Measurements from ENCODE around the gene FAM193B.
"Not testable (repeated sequence)": the region's sequence is repeated elsewhere in the genome, so short reads cannot be mapped to it uniquely, and the experiment has no call there.

Gene FAM193B

DNA sequence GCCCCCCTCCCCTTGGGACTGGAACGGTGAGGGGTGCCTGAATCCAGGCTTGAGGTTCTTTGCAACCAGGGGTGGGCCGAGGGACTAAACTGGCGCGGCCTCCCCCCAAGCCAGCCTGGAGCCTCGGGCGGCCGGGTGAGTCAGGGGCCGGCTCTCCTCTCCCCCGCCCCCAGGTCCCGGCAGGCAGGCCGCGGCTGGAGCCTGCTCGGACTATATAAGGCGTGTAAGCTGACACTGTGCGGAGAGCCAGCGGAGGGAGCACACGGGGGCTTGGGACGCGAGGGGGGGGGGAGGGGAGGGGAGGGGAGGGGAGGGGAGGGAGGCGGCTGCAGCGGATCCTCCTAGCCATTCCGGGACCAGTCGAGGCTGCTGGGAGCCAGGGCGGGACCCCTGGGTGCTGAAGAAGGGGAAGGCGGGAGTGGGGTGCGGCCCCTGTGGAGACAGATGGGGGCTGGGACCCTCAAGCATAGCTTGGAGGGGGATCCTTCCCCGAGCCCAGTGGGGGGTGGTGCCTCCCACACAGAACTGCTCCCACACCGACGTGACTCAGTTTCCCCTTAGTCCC lies 57.6 kb downstream of the FAM193B start:
- no peak for DNase-seq

DNA sequence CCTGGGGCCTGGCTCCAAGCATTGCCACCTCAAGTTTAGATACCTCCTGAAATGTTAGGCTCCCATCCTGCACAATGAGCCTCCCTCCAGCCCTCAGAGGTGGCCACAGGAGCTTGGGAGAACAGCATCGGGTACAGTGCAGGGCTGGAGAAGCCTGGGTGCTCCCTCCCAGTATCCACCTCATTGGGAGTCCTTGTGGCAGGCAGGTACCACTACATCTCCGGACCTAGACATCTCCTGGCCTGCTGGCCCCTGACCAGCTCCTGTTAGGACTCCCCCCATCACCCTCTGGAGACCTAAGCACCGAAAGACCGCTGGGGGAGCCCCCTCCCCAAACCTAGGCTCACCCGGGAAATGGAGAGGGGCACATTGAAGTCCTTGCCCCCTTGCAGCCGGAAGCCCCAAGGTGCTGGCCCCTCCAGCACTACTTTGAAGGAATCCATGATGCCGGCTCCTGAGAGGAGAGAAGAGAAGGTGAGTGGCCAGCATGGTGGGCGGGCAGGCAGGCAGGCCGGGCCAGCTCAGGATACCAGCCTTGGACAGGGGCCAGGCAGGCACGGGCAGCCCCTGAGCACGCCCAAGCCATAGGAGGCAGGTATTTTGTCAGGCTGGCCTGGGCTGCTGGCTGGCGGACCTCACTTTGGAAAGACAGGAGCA lies 58.2 kb downstream of the FAM193B start:
- no peak for DNase-seq

DNA sequence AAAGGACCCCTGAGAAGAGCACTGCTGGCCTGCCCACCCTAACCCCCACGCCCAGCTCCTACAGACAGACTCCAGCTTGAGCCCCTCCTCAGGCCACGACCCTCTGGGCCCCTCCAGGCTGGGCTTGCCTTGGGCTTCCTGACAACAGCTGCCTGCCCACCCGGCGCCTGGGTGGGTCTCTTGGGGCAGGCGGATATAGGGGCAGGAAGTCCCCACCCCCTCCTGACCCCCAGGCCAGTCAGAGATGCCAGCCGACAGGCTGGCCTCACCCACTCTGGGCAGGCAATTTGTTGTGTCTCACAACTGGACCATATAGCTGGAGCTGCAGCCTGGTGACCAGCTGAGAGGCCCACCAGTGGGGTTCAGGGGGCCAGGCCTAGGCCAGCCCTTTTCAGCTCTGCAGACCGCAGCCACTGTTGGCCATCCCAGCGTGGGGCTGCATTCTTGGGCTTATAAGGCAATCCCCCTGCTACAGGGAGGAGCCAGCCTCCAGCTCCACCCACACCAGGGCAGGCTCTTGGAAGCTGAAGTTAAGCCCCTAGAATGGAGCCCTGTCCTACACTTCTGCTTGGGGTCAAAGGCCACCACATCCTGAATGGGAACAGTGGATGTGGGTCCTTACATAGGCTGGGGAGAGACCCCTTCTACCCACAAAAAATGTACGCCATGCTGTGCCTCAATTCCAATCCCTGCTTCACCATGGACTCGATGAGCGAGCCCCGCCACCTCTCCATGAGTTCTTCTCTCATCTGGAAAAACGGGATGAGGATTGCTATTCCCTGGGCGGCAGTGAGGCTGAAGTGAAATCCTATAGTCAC lies 58.9 kb downstream of the FAM193B start:
- DNase-seq: no peak

DNA sequence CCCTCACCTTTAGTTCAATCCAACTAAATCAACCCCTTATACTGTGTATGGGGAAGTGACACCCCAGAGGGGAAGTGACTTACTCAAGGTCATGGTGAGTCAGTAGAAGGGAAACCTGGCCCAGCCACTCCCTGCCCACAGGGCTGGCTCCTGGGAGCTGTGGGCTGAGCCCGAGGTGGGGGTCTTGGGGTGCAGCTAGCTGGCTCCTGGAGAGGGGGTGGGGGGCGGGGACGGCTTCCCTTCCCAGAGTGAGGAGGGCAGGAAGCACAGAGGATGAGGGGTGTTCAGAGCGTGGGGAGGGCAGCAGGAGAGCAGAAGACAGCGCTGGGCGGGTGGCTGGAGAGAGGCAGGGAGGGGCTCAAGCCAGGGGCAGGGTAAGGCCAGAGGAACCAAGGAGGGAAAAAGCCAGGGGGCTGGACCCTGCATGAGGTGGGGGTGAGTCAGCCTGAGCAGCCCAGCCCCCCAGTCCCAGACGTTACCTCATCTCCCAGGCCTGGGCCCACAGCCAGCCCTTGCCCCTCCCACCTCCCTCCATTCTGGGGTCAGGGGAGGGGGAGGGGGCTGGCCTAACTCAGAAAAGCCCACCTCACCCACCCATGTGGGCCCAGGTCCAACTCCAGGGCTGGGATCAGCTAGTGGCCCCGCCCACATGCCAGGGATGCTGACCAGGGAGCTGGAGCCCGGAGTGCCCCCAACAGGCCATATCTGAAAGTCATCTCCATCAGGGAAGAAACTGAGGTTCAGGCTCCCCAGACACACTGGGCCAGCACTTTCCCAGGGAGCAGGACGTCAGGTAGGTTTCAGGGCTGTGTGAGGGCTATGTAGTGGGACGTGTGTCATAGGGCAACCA lies 59.8 kb downstream of the FAM193B start:
- DNase-seq: peak; percentile 55

DNA sequence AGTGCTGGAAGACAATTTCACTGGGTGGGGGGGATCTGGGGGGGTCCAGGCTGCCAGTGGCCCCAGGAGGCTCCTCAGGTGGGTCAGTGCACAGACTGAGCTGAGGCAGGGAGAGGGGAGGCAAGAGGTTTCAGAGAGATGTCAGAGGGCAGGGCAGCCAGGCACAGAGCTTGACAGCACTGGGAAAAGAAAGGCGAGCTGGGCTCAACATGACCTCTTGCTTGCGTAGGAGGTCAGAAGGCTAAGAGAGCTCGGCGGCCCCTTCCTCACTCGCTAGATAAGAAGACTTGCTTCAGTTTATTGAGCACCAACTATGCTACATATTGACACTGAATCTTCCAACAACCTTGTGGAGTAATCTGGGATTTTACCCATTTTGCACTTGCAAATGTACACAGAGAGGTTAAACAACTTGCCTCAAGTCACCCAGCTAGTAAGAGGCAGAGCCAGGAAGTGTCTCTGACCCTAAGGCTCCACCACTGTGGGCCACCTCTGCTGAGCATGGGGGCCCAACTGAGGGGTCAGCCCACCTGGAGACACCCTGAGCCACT lies 60.5 kb downstream of the FAM193B start:
- no peak for DNase-seq

DNA sequence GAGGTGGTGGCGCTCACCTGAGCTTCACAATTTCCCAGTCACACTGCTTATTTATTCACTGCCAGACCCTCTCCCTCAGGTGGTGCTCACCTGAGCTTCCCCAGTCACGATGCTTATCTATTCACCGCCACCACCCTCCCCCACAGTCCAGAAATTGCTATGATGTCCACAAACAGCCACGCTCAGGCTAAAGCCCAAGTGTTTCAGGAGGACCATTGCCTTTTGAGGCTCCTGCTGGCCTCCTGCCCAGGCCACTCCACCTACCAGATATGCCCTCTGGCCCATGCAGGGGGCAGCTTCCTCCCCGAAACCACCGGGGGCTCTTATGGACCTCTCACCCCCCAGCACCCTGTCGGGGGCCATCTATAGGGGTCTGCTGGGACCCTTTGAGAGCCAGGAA lies 61.5 kb downstream of the FAM193B start:
- no peak for DNase-seq

DNA sequence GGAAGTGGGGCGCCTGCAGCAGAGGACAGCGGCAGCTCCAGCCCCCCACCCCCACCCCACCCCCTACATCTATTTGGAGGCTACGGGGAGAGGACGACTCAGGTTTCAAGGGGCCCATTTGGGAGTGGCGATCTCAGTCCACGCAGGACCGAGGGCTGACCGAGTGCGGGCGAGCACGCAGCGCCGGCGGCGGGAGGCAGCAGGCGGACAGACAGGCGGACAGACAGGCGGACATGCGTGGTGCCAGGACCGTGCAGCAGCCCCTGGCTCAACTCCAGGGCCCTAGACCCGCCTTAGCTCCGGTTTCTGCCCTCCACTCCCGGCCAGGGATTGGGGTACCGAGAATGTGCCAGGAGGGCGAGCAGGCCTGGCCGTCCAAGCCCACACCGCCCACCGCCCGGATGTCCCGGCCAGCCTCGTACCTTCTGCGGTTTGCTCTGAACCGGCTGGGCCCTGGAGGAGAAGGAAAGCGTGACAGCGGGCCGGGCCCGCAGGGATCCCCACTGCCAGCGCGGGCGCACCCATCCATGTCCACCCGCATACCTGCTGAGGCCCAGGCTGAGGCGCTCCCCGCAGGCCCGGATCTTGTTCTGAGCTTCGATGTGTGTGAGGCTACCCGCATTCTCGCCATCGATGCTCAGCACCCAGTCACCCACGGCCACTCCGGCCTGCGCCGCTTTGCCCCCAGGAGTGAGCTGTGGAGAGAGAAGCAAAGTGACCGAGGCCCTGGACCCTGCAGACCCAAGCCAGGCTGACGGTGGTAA lies 62.2 kb downstream of the FAM193B start:
- no peak for DNase-seq

DNA sequence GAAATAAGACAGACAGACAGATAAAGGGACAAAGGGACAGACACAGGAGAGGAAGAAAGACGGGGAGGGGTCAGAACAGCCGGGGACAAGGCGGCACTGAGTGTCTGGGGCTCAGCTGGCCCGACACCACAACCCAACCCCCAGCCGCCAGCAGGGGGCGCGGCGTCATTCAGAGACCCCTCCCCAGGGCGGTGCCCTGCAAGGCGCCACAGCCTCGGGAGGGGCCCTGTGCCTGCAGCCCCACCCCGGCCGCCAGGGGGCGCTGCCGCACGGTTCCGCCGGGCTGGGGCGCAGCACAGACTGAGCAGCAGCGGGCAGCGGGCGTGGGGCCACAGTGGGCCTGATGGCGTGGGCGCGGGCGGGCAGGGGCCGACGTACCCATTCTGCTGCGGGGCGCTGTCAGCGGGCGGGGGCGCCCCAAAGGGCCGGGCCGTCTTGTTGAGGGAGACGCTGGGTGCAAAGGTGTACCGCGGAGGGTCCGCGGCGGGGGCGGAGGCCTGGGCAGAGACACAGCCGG lies 62.9 kb downstream of the FAM193B start:
- DNase-seq: peak; percentile 70

DNA sequence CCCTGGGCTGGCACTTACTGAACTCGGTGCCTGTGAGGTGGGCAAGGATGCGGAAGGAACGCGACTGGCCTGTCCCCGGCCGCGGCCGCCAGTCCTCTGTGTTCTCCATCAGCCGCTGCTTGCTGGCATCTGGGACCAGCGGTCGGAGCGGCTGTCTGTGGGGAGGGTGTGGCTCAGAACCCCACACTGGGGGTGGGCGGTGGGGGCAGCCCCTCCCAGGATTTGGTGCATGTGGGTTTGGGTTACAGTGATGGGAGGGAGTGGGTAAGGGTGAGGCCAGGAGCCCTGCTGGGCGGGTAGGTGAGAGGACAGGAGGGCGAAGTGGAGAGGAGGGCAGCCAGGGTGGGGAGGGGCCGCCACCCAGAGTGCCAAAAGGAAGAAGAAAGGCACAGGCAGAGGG lies 63.4 kb downstream of the FAM193B start:
- DNase-seq: no peak

DNA sequence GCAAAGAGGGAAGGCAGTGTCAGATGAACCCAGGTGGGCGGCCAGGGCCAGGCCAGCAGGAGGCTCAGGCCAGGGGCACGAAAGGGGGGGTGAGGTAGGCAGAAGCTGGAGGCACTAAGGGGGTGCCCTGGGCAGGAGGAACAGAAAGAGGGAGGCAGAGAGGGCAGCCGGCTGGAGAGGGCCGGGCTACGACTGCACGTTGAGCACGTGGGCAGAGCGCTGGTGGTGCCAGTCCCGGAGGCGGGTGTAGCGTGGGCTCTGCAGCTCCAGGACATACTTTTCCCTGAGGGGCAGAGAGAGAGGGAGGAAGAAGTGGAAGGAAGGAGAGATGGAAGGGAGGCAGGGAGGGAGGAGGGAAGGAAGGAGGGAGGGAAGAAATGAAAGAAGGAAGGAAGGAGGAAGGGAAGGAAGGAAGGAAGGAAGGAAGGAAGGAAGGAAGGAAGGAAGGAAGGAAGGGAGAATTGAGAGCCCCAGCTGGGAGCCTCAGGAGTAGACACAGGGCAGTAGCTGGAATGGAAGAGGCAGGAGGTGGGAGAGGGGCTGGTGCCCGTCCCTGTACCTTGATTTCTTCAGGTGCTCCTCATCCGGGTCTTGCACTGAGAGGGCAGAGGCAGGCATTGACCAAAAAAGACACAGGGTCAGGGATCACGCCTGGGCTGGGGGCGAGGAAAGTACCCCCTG lies 63.9 kb downstream of the FAM193B start:
- no peak for DNase-seq

DNA sequence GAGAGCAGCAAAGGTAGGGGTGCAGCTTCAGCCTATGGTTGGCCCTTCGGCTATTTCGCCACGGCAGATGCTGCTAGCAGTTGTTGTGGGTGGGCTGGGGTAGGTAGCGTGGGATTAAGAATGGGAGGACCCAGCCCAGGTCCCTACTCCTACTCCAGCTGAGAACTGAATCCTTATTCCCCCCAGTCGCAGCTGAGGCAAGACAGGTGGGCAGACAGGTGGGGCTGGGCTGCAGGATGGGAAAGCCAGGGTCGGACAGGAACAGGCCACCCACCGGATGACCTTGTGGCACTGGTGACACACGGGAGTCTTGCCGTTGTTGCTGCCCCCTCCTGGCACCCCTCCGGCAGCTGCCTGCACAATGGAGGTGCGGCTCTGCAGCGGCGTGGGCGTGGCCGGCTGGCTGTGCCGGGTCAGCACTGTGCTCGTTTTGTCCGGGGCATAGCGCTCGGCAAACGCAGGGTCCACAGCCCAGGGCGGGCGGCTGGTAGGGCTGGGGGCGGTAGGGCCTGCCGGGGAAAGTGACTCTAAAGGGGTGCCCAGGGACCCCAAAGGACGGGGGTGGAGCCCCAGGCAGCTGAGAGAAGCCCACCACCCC lies 65.1 kb downstream of the FAM193B start:
- DNase-seq: no peak

DNA sequence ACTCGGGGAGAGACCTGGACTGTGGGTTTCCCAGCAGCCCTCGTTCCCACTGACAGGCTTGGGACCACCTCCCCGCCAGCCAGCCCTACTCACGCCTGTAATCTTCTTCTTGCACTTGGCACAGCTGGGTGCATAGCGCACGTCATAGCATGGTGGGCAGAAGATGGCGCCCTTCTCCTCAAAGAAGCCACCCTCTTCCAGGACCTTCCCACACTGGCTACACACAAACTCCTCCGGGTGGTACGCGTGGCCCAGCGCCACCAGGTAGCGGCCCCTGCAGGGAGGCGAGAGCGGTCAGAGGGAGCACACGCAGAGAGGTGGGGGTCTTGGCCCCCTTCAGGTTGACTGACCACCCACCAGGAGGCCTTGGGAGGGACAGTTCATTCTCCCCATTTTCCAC lies 66.4 kb downstream of the FAM193B start:
- DNase-seq: no peak

DNA sequence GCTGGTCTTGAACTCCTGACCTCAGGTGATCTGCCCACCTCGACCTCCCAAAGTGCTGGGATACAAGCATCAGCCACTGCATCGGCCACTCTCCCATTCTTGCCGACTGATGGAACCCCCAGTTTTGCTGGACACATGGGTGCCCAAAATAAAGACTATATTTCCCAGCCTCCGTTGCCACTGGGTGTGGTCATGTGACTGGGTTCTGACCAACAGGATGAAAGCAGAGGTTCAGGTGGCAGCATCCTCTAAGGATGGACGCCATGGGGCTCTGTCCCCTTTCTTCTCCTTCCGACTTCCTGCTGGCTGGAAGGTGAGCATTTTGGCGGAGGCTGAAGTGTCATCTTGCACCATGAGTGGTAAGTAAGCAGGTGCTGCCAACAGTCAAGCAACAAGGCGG lies 67.2 kb downstream of the FAM193B start:
- DNase-seq: no peak

DNA sequence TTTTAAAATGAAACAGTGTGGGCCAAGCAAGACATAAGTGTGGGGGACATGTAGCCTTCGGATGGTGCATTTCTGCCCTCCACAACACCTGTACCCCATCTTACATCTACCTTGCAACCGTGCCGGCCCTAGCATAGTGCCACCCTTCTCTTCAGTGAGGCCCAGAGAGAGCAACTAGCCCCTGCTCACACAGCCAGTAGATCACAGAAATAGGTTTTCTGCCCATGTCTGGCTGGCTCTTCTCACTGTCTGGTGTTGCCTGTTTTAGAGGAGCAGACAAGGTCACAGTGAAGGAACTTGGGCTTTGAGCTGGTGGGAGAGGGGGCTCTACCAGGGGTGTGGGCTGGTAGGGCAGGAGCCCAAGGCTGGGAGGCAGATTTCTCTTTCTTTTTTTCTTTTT lies 68.1 kb downstream of the FAM193B start:
- DNase-seq: no peak

DNA sequence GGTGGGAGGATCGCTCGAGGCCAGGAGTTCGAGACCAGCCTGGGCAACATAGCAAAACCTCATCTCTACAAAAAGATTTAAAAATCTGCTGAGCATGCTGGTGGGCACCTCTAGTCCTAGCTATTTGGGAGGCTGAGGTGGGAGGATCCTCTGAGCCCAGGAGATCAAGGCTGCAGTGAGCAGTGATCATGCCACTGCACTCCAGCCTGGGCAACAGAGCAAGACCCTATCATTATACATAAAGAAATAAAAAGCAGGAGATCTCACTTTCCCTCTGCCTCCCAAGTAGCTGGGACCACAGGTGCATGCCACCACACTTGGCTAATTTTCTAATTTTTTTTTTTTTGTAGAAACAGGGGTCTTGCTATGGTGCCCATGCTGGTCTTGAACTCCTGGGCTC lies 68.6 kb downstream of the FAM193B start:
- DNase-seq: not testable (repeated sequence)

DNA sequence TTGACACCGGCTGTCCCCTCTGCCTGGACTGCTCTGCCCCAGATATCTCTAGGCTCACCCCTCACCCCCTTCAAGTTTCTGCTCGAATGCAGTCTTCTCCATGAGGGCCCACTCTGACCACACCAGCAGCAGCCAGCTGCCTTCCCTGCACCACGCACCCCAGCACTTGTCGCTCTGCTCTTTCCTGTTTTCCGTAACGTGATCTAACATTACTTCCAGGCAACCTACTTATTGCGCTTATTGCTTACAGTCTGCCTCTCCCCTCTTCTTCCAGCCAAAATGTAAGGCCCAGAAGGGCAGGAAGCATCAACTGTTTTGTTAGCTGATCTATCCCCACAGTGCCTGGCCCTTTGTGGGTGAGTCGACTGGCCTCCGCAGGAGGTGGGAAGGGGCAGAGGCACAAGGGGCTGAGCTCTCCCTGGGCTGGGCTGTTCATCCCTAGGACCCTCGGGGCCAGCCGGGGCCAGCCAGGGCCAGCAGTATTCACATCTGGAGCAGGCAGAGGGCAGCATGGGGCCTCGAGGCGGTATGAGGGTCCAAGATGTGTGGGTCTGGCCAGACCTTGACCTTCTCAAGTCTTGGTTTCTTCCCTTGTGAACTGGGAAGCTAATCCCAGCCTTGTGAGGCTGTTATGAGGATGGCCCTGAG lies 69.3 kb downstream of the FAM193B start:
- DNase-seq: no peak

DNA sequence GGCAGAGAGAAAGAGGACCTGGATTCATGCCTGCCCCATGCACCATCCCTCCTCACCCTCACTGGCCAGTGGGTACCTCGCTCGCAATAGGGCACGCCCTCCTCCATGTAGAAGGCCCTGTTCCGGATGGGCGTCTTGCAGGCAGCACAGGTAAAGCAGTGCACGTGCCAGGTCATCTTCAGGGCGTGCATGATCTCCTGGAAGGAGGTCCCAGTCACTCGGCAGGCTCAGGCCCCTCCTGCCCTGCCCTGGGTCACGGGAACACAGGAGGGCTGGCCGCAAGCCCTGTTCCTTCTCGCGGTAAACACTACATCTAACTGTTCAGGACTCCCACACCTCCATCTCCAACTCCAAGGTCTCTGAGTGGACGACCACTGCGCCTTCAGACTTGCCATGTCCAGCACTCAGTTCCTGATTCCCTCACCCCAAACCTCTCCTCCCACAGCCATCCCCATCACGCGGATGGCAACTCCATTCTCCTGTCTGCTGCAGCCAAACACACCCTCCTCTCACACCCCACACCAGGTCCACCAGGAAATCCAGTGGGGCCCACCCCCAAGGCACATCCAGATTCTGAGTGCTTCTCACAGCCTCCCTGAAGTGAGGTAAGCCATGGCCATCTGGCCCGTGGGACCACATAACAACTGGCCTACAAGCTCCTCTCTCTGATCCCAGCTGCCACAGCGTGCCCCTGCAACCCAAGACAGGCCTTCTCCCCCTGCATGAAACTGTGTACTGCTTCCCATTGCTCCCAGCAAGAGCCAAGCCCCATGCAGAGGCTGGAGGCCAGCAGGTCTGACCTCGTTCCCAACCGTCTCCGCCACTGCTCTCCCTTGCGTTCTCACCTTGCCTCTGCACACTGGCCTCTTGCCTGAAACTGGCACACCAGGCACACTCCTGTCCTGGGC lies 70.1 kb downstream of the FAM193B start:
- DNase-seq: no peak

DNA sequence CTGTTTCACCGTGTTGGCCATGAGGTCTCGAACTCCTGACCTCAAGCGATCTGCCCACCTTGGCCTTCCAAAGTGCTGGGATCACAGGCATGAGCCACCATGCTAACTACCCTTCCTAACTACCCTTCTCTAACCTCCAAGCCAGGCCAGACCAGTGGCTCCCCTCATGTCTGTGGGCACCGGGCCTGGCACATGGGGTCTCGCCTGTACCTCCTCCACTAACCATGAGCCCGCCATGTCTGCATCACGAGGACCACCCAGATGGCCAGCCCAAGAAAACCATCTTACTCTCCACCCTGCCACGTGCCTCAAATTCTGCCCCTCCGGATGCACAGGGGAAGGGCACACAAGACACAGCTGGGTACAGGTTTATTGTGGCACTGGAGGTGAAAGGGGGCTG lies 71.3 kb downstream of the FAM193B start:
- no peak for DNase-seq

DNA sequence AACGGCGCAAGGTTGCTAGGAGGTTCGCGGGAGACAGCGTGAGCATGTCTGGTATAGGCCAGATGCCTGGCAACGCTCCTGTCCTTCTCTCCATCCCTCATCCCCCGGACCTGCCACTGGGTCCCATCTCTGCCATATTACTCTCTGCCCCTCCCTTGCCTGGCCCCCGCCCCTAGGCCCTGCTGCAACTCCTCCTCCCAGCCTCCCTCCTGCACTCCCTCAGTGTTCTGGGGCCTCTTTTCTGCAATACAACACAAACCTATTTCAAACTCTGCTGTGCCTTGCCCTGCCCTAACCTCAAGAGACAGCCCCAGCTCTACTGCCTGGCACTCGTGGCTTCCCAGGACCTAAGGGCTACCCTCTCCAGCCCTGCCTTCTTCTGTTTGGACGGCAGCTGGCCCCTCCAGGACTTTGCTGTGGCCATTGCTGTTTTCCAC lies 72.0 kb downstream of the FAM193B start:
- DNase-seq: no peak
